ENCODE data around the gene SNCA.

DNA sequence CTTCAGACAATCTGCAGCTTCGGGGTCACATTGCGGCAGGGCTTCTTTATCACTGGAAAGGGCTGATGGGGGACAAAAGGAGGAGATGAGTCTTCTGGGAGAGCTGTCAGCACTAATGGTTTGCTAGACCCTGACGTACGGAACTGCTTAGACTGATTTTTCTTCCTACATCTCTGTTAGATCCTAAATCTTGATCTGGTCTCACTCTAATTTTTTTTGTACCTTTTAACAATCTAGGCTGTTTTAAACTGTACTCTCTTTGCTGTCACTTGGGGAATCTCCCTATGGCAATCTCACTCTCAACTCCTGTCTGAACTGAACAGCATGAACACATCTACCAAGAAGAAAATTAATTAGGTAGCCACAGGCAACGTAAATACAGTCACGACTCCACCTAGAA, 120.1 kb downstream of the SNCA start:
- TF ChIP-seq CTCF (conservative IDR thresholded peaks at IDR 0.05 in 1 of 2, IDR thresholded peaks at IDR 0.05 in 1 of 2; ENCODE audit: low read depth in 1 of 2, low read length in 2 of 2), result no peak
- TF ChIP-seq EZH2 (IDR thresholded peaks at IDR 0.05; ENCODE audit: low read length, missing control alignments), result no peak

Measured in fibroblast of lung (primary cell).